OCI-M1 (cell line): ENCODE measurements around the gene RAN.
"Not testable (repeated sequence)": the region's sequence is repeated elsewhere in the genome, so short reads cannot be mapped to it uniquely, and the experiment has no call there.

ENCODE experiments used
- DNase-seq: peaks from one replicate; lab custom pipeline; 2025; lab: John Stamatoyannopoulos, UW

RAN gene

DNA sequence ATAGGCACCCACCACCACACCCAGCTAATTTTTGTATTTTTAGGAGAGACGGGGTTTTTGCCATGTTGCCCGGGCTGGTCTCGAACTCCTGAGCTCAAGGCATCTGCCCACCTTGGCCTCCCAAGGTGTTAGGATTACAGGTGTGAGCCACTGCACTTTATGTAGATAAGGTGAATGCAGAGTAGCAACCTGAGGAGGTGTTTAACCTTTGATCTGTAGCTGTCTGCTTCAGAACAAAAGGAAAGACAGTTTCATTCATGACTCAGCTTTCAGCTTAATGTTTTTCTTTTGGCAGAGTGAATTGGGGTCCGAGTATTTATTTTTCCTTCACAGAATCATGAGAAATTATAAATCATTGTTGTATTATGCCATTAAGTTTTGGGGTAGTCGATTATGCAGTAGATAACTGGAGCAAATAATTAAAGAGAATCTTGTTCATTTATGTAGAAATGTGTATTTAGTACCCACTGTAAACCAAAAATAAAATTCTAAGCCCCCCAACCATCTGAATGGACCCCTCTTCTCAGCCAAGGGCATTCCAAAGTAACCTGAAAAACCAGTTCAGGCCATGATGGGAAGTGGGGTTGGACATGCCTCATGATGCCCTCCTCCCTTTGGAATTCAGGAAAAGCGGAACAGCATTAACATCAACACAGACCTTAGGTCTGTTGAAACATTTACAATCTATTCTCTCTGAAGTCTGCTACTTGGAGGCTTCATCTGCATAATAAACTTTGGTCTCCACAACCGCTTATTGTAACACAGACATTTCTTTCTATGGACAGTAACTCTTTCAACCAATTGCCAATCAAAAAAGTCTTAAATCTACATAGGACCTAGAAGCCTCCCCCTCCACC, 22.1 kb upstream of the RAN start:
- DNase-seq, result no peak

GRCh38 chr12:130850418-130851021, 21.3 kb upstream of the RAN start:
- DNase-seq, result no peak

DNA sequence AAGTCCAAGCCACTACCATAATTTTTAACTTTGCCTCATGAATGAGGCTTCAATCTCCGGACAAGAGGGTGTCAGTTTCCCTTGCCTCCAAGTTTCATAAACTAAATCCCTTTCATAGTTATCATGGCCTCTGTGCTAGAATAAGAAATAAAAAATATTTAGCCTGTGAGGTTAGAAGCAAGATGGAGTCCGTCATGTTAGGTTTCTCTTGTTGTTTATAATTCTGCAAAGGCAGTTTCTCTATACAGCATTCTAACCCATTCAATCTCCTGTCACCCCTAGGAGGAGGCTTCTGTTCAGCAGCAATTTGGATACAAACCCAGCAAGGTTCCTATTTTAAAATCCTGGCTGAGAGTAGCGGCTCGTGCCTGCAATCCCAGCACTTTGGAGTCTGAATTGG, 15.8 kb upstream of the RAN start:
- no peak for DNase-seq

- no peak for DNase-seq
Measured at GRCh38 chr12:130858084-130858483, 13.8 kb upstream of the RAN start.

DNA sequence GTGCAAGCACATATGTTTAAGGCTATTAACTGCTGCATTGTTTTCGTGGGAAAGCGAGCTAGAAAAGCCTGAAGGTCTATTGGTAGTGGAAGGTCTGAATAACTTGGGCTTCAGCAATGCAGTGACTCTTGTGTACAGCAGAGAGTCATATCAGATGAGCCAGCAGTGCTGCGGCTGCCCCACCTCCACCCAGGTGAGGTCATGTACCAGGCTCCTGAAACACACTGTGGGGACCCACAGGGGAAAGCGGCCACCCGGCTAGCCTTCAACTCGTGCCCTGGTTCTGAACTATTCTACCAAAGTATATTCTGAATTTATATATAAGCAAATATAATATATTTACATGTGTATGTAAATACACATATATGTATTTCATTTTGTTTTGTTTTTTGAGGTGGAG, 12.7 kb upstream of the RAN start:
- peak; percentile 33 for DNase-seq

DNA sequence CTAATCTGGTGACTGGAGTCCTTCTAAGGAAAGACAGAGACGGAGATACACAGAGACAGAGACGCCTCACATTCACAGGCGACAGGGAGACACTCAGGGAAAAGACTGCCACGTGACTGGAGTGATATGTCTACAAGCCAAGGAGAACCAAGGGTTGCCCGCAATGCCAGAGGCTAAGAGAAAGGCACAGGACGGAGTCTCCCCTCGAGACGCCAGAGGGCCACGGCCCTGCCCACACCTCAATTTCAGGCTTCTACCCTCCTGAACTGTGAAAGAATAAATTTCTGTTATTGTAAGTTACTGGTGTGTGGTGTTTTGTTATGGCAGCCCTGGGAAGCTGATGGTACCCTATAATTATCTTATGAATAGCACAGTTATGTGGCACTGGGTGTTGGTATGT, 11.6 kb upstream of the RAN start:
- no peak for DNase-seq

DNA sequence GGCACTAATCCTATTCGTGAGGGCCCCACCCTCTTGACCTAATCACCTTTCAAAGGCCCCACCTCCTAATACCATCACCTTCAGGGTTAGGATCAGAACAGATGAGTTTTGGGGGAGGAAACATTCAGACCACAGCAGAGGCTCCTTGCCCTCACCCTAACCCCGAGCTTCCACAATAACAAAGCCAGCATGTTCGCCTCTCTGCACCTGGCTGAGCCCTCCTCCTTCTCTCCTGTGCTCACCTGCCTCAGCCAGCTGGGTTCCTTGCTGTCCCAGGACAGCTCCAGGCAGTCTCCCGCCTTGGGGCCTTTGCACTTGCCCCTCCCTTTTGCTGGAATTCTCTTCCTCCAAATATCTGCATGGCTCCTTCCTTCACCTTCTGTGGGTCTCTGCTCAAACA, 9.7 kb upstream of the RAN start:
- no peak for DNase-seq

- DNase-seq, result not testable (repeated sequence)
Measured at GRCh38 chr12:130862771-130863170, 9.1 kb upstream of the RAN start.

- DNase-seq, result no peak
Measured at GRCh38 chr12:130863298-130863697, 8.6 kb upstream of the RAN start.

DNA sequence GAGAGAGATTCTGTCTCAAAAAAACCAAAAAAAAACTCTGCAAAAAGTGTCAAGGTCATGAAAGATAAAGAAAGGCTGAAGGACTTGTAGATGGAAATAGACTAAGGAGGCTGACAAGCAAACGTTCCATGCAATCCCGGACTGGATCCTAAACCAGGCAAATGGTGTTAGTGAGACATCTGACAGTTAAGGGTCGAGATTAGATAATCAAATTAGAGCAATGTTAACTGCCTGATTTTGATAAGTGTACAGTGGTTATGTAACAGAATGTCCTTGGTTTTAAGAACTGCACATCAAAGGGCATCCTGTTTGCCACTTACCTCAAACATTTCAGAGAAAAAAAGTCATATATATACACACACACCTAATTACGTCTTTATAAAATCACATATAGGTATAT, 3.5 kb upstream of the RAN start:
- peak; percentile 37 for DNase-seq

- peak; percentile 88 for DNase-seq
Measured at GRCh38 chr12:130870442-130871285, 1.2 kb upstream of the RAN start.

DNA sequence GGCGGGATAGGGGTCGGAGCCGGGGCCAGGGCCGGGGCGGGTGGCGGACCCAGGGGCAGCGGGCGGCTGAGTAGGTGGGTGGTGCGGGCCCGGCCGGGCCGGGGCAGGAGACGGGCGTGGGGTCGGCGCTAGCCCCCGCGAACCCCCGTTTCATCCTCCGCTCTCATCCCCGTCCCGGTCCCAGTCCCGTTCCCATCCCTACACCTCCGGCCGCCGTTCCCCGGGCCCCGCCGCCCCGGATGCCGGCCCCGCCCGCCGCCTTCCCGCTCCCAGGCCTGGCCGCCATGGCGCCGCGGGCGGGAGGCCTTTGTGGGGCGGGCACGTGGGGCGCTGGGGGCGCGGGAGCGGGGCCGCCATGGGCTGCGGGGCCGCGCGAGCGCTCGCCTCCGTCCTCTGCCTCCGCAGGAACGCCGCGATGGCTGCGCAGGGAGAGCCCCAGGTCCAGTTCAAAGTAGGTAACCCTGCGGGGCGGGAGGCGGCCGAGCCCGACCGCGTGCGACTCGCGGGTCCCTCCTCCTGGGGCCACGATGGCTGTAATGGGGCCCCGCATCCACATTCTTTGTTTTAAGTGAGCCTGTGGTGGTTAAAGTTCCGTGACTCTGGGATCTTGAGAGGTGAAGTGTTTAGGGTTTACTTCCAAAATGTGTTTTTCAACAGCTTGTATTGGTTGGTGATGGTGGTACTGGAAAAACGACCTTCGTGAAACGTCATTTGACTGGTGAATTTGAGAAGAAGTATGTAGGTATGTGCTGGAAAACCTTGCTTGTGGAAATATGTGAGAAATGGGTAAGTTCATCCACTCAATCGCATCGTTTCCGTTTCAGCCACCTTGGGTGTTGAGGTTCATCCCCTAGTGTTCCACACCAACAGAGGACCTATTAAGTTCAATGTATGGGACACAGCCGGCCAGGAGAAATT, 572 bp downstream of the RAN start:
- DNase-seq, result peak; percentile 59

DNA sequence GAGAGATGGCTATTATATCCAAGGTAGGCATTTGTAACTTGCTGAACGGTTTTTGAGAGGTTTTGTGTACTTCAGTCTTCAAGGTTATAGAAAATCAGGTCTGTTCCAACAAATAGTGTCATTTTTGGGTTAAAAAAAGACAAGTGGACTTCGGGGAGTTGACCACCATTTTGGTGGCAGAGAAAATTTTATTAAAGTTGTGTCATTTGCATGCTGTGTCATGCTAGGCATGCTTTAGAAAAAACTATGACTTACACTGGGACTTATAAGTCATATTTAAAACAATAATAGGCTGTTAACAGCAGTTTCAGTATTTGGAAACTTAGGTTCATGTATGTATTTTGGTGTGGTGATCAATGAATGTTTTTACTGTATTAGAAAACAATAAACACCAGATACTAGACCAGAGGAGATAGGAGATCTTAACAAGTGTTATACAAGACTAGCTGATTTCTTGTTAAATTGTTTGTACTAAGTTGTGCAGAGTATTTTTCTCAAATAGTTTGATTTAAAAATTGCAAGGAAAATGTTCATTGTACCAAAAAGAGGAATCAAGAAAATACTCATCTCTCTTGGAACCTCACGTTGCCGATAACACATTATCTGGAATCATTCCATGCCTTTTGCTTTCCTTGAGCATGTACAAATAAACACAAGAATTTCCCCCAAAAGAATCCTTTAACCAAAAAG, 1.4 kb downstream of the RAN start:
- DNase-seq, result peak; percentile 50

GRCh38 chr12:130873825-130874224, 2.0 kb downstream of the RAN start:
- no peak for DNase-seq

DNA sequence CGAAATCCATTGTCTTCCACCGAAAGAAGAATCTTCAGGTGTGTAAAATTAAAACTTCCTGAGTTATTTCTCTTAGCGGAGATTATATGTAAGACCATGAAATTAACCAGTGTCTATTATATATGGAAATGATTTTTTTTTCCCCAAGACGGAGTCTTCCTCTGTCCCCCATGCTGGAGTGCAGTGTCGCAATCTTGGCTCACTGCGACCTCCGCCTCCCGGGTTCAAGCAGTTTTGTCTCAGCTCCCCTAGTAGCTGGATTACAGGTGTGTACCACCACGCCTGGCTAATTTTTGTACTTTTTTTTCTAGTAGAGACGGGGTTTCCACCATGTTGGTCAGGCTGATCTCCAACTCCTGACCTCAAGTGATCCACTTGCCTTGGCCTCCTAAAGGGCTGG, 2.8 kb downstream of the RAN start:
- DNase-seq, result no peak

GRCh38 chr12:130875193-130875592, 3.3 kb downstream of the RAN start:
- no peak for DNase-seq

DNA sequence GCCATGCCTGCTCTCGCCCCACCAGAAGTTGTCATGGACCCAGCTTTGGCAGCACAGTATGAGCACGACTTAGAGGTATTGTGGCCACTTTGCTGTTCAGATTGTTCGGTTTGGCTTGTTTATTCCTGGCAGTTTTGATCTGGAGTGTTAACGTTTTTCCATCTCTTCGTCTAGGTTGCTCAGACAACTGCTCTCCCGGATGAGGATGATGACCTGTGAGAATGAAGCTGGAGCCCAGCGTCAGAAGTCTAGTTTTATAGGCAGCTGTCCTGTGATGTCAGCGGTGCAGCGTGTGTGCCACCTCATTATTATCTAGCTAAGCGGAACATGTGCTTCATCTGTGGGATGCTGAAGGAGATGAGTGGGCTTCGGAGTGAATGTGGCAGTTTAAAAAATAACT, 3.8 kb downstream of the RAN start:
- DNase-seq, result not testable (repeated sequence)

DNA sequence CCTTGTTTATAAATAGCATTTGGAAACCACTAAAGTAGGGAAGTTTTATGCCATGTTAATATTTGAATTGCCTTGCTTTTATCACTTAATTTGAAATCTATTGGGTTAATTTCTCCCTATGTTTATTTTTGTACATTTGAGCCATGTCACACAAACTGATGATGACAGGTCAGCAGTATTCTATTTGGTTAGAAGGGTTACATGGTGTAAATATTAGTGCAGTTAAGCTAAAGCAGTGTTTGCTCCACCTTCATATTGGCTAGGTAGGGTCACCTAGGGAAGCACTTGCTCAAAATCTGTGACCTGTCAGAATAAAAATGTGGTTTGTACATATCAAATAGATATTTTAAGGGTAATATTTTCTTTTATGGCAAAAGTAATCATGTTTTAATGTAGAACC, 4.4 kb downstream of the RAN start:
- DNase-seq, result no peak

DNA sequence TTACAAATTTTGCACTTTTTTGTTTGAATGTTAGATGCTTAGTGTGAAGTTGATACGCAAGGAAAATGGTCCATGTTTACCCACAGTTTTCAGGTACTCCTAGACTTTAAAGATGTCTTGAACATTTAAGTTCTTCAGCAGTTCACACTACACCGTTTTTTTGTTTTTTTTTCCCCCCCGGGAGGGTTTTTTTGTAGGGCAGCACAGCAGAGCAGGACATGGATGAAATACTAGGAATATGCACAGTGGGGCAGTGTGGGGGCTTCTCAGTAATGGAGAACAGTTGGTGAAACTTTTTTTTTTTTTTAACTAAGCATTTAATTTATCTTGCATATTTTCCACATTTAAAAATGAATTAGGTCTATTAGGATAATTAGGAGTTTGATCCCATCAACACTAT, 4.9 kb downstream of the RAN start:
- DNase-seq, result peak; percentile 19

DNA sequence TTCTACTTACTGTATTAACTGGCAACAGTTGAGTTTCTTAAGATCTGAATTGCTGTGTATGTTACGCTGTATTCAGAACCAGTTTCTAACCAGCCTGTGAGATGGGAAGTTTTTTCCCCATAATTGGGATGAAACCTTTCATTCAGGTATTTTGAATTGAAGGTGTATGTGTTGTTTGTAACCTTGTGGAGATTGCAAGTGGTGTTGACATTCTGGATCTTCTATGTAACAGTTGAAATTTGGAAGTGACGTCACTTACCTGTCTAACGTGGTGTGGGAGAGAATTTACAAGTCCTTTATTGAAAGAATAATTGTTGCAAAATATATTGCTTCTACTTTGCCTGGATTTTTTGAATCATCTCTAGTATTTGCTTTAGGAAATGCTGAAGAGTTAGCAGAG, 5.5 kb downstream of the RAN start:
- no peak for DNase-seq
